Activated CD4-positive, alpha-beta T cell treated with anti-CD3 and anti-CD28 coated beads, Interleukin-2, amount 50 U/mL, for 4 hours (primary cell): Measurements from ENCODE around the gene SEMA4D.

ENCODE experiments used
- DNase-seq, 2 experiments: peaks; one replicate each; pipeline ENCODE4 v3.0.0-alpha.2; 2020

Gene SEMA4D

DNA sequence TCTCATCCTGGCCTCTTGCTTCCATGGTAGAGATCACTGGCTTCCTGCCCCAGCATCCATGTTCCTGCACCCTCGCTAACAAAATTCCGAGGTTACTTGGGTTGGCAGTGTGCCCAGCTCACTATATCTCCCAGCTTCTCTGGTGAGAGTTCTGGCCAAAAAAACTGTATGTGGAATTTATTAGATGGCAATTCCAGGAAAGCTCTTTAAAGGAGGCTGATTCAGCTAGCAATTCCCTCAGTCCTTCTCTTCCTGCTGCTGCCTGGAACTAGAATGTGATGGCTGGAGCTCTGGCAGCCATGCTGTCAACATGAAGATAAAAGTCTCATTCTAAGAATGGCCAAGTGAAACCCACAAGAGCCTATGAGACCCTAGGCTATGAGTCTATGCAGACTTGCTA, 90.8 kb downstream of the SEMA4D start:
- DNase-seq = no peak

DNA sequence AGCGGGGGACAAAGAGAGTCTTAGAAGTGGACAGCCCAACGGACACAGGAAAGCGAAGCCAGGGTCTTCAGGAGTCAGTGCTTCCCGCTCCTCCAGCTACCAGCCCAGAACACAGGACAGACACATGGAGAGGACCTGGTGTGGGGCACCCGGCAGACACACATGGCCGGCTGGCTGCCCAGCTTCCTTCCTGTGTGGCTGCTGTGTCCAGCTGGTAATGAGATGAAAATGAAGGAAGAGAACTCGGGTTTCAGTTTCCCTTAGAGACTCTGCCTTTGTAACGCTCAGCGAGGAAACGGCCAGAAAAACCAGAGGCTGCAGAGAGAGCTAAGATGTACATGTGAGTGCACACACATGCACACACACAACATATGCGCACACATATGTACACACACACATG, 92.1 kb downstream of the SEMA4D start:
- no peak for DNase-seq

DNA sequence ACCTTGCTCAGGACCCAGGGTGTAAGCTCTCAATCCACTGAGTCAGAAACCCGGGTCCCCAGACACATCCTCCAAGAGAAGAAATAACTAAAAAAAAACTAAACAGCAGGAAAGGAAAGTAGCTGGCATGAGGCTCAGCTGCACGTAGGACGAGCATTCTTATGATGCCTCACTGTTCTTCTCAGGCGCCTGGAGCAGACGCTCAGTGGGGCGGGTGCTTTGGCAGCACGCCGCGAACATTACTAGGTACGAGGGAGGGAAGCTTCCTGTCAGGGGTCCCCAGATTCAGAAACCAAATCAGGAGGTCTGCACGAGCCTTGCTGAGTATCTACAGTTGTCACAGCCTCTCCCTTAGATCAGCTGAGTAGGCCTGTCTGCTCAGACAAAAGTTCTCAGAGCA, 93.8 kb downstream of the SEMA4D start:
- DNase-seq = no peak

DNA sequence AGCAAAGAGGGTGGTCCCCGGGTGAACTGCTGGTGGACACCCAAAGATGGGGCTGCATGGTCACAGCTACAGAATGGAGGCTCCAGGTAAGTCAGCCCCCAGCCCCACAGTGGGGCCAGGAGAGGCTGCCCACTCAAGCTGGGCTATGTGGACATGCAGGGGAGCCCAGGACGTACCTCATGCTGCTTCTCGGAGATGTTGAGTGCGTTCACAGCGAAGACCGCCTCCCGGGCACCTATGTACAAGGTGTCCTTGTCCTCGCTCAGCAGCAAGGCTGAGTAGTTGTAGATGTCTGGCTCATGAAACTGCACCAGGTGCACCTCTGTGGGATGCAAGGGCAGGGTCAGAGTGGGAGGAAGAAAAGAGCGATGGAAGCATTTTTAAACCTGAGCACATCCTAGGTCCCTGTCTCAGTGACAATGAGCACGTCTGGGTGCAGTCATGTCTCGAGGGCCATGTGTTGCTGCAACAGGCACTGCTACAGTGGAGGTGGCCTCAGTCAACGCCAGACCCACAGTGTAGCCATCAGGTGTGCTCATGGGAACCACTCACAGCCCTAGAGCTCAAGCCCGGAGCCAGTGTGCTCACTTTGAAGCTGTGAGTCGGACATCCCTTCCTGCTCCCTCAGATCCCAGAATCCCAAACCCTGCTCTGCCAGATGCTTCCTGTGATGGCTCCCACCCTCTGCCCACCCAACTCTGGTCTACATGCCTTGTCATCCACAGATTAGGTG, 95.1 kb downstream of the SEMA4D start:
- no peak for DNase-seq

DNA sequence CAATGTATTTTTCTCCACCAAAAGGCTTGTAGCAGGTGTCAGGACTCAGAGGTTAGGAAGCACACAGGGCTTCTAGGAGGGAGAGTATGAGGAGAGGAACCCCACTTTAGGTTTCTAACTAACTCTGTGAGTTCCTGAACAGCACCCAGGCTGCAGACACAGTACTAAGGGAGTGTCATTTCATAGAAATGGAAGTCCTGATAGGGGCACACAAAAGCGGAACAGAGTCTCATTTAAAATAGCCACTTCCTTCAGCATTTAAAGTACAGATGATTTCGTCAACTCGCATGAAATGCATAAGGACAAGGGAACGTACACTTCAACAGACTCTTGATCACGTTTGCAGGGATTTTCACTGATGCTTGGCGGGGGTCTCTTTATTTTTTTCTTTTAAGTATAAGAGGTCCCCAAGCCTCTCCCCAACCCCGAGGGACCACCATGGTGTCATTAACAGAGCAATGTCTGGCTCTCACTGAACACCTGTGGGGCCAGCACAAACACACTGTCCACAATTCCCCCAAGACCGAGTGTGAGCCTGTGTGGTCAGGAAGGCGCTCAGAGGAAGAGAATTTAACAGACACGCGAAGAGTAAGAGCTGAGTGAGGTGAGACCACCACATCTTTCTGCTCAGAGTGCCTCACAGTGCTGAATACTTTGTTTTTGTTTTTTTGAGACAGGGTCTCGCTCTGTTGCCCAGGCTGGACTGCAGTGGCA, 97.4 kb downstream of the SEMA4D start:
- no peak for DNase-seq

DNA sequence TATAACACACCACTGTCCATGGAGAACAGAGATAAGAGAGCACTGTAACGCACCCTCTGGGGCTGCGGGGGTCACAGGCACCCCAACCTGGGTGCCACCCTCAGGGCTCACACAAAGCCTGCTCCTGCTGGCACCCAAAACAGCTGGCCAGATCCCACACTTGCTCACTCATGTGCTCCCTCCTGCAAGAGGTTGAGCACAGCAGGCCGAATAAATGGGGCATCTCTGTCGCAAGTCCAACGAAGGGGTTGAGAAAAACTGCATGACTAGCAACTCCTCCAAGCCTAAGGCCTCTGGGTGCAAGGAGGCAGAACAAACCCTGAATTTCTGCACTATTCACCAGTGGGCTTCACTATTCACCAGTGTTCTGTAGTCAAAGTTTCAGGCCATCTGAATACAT, 99.3 kb downstream of the SEMA4D start:
- no peak for DNase-seq

DNA sequence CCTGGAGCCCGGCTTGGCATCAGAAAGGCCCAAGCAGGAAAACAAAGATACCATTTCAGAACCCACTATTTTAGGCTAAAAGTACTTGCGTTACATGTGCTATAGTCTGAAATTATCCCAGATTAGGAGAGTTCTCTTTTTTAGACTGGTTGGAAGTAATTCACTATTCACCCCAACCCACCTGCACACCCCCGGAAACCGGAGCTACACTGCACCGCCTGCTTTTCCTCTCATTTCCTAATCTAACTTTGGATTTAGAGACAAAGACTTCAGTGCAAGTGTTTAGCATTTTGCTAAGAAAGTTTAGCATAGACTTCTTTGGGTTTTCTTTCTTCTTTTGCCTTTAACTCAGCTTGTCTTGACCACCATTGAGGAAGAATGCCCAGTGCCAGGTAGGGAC, 100.4 kb downstream of the SEMA4D start:
- no peak for DNase-seq

DNA sequence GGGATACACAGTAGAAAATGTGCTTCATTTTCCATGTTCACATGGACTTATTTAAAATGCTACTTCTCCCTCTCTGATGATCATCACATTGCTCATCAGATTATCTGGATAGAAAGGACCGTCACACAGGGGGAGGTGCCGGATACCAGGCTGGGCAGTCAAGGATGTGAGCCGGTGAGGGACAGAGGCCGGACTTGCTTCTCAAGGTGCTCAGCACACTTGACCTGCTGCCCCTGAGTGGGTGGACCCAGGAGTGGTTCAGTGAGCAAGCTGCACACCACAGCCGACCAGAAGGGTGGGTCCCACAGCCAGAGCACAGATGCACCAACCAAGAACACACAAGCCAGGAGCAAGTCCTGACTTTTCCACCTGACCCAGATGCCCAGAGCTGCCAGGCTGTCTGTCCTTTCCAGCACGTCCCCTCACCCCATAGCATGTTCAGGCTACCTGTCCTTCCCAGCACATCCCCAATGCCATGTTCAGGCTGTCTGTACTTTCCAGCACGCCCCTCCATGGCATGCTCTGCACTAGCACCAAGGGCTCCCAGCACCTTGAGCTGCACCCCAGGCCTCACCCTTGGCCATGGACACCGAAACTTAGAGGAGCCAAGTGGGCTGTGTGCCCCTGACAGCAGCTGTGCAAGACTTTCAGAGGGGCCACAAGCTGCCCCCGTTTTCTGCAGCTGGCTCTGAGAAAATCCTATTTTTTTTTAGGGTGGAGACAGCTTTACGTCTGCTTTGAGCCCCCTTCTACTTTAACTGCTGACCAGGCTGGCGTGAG, 101.8 kb downstream of the SEMA4D start:
- no peak for DNase-seq

DNA sequence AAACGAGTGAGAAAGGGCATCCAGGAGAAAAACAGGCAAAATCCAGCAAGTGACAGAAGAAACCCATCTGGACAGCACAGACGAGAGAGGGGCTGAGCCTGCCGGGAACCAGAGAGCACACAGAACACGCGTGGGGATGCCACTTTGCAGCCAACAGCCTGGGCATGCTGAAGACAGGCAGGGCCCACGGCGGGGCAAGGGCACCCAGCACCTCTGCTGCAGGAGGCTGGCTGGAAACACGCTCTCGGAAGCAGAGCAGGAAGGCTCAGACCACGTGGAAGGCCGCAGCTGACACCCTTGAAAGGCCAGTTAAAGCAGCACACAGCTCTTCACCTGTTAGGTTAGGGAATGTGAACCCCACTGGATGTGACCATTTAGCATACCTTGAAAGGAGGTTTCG, 103.5 kb downstream of the SEMA4D start:
- DNase-seq = no peak

DNA sequence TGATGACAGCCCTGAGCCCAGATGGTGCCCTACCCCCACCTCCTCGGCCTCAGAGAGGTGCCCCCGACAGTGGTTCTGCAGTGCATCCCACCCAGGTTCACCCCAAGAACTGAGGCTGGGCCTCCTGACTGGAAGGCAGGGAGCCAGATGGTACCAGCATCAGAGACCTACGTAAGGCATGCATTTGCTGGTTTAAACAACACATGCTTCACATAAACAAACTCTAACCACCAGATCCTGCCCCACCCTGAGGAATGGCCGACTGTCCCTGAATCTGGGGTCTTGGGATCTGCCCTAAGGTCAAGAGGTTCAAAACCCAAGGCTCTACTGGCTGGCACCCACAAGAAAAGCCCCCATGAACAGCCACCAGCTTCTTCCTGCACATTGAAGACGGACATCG, 106.3 kb downstream of the SEMA4D start:
- DNase-seq = no peak

DNA sequence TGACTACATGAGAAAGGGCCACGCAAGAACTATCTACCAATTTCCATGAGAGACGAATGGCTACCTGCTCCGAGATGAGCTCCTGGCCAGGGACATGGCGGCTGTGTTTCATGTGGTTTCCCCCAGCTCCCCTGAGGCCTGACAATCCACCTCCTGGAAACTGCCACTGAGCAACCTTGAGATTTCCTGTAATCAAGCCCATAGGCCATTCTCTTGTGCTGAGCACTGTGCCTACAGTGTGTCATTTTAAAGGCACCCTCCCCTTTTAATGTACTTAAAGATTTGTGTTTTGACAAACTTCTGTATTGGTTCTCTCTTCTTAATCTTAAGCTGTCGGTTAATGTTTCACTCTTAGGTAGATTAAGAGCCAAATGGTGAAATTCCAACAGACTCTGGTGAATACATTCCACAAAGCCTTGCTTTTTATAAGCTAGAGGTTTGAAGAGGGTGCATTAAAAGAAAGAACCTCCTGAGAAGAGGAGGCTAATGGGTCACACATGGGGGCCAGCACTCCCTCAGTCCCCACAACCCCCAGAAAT, 107.3 kb downstream of the SEMA4D start:
- no peak for DNase-seq

DNA sequence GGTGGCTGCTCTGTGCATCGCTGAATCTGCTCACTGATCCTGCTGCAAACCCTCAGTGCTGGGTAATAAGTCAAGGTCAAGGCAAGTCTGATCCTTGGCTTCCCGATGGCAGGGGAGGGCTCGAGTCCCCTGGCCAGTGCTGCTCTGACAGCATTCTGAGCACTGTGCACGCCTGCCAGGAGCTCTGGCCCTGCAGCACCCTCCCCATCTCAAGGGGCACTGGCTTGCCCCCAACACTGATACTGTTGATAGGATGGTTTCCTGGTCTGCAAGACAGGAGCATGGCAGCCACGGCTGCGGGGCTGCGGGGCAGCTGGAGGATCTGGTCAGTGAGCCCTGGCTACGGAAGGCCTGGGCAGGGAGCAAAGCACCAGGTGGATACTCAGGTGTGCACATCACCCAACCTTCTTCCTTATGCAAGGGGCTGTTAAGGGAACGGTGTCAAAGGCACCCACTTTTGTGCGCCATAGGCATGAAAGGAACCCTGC, 107.8 kb downstream of the SEMA4D start:
- no peak for DNase-seq

DNA sequence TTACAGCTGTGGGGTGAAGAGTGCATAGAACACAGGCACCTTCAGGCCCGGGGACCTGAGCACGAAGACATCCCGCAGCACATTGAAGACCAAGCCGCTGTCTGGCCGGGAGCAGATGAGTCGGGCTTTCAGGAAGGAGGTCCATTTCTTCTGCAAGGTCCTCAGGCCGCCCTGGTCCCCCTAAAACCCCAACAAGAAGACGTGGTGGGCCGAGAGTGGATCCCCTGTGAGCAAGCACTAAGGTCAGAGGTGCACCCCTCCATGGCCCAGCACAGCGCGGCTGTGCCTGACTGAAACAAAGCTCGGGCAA, 109.1 kb downstream of the SEMA4D start:
- no peak for DNase-seq

DNA sequence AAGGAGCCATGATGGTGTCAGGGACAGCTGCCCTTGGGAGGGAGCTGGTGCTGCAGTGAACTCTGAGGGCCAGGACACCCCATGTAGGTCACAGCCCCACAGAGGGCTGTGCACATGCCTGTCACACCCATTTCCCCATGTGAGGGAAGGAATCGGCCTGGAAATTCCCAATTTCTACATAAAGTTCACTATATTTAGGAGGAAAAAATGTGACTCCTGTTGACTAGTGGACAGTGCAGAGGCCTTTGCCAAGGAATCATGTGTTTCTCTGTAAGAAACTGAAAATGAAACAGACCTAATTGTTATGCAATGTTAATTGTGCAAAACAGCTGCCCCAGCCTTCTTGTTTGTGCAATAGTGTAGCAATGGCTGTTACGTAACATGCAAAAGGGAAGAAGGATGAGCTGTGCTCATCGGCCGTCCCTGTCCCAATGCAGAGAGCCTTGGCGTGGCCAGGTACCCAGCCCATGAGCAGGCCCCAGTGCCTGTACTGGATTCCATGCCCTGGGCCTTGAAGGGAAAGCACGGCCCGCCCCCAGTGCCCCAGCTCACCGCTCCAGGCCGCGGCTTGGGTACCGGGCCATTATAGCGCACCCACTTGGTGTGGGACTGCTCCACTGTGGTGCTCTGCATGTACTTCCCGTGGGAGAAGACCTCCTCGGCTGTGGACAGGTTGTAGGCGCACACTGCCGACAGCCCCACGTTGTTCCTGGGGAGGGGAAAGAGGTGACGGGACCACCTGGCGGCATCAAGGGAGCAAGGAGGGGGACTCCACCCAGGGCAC, 109.6 kb downstream of the SEMA4D start:
- no peak for DNase-seq

DNA sequence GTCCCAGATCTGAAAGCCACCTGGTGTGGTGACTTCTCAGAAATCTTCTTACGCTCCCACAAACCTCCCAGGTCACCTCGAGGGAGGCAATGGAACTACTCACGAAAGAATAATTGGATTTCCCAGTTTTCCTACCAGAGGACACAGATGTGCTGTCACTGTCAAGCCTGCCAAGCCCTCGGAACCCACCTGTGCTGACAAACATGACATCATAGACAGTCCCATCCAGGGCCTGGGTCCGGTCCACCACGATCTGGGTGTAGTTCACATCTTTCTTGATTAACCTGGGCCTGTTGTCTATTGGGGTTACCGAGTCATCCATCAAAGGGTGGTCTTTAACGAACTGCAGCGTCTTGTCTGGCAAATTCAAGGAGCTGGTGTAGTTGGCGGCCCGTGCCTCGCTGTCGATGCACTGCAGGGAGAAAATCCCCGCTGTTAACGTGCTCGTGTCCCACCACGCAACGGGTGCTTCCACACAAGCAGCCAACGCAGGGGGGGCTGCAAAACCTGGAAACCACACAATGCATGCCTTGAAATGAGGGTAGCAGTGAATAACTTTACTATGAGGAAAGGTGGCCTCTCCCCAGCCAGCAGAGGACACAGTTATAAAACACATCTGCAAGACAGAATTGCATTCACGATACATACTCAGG, 110.6 kb downstream of the SEMA4D start:
- no peak for DNase-seq

DNA sequence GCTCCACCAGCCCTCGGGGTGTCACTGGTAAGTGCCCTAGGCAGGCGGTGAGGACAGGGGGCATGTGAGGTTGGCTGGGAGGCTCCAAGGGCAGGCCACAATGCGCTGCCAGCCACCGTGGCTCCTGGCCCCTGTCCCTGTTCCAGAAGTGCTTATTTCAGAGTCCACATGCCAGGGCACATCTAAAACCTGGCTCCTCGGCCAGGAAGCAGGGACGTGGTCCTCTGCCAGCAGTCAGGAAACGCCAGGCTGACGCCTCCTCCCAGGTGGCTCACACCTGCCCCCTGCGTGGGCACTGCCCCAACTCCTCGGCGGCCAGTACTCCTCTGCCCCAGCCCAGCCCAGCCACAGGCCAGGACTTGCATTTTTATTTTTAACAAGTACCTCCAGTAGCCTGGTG, 111.1 kb downstream of the SEMA4D start:
- no peak for DNase-seq

DNA sequence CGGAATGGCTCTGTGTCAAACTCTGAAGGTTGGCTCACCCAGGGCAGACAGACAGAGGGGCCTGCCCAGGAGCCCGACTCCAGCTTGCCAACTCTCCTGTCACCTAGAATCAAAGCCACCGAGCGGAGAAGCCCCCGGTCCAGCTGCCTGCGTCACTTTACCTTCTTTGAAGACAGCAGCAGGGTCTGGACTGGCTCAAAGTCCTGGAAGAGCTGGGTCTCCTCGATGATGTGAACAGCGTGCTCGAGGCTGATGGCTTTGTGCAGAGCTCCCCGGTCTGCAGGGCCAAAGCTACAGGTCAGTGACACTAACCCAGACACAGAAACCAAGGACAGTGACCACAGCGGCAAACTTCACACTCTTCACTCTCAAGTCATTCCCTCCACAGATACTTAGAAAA, 111.7 kb downstream of the SEMA4D start:
- DNase-seq = no peak

DNA sequence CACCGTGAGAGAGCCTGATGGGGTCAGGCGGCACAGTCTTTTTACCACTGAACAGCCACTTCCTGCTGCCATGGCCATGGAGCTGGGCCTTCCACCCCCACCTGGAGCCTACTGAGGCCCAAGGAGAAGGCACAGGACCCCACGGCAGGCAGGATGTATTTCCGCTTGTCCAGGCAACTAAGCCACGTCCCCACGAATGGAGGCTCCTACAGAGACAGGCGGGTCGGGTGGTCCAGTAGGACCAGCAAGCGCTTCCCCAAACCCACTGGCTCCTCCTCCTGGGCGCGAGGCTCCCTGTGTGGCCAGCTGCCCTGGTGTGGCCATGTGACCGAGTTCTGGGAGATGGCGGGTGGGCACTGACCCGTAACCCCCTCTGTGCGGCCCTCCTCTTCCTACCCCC, 113.1 kb downstream of the SEMA4D start:
- no peak for DNase-seq

DNA sequence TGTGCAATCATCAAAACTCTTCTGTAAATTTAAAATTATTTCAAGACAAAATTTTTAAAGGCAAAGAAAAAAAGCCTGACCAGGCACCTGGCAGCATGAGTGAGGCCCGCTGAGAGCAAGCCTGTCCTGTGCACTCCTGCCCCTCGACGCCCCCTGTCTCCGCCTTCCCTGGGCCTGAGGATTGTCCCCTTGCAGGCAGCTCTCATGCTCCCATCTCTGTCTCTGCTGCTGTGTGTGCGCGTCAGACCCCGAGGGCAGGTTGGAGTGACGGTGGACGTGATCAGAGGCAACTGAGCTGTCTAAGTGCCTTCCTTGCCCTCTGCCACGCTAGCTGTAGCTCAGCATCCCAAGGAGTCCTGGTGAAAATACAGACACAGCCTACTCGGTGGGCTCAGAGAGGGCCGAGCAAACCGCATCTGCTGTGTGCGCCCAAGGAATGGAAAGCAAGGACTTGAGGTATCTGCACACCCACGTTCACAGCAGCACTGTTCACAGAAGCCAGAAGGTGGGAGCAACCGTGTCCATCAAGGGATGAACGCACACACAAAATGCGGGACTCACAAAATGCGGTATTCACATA, 114.1 kb downstream of the SEMA4D start:
- no peak for DNase-seq

DNA sequence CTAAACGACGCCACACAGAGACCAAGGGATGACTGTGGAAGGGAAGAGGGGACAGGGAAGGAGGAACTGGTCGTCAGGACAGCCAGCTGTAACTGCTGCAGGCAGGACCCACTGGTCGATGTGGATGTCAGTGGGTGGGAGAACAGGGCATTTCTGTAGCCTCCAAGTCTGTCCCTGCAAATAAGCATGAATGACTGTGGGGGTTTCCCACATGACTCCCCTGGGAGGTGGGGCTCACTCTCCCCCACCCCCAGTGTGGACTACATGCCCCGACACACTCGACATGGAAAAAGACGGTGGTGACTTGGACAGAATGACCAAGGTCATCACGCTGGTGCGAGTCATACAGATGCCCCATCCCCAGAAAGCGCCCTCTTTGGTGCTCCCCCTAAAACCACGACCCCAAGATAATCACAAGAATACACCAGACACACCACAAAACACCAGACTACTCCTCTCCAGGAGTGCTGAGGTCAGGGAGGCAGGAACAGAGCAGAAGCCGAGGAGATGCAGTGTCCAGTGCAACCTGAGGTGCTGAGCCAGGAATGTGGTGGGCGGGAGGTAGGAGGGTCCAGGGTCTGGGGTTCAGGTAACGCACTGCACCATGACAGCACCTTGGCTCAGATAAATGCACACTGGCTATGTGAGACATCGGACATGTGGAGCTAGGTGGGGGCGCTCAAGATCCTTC, 114.7 kb downstream of the SEMA4D start:
- no peak for DNase-seq
